Measurements from ENCODE around the gene CYB561D1.
A peak's percentile ranks its signal among the peaks of the same experiment; 100 is the strongest.
"Not testable (repeated sequence)": the region's sequence is repeated elsewhere in the genome, so short reads cannot be mapped to it uniquely, and the experiment has no call there.

The CYB561D1 gene

DNA sequence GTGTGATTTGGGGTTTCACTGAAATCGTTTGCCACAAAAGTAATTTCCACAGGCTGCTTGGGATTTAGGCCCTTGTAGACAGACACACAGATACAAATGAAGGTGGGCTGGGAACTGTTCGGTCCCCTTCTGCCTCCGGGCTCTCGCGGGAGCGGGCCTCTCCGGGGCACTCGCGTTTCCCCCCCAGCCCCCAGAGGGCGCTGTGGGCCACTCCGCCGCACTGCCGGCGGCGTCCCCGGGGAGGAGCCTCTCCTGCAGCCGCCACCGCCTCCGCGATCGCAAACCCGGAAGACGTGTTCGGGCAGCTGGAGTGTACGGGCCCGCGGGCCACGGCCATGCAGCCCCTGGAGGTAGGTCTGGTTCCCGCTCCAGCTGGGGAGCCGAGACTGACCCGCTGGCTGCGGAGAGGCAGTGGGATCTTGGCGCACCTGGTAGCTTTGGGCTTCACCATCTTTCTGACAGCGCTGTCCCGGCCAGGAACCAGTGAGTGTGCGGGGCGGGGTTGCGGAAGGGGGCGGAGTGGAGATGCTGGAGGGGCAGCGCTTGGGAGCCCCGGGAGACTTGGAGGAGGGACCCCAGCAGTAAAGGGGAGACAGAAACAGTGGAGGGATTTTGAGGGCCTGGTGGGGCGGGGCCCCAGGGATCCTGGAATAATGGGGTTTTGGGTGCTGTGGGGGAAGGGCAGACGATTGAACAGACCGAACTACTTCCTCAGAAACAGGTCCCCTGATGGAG lies at the start of gene CYB561D1:
Gene CYB561D1 (plus strand): TSS at position 290 of the 735 bp plus-strand sequence. CDS start 46 bp downstream, at position 336.
- peak; percentile 94 for DNase-seq (ENCODE audit: low spot score)

- no peak for DNase-seq (ENCODE audit: low spot score)
Measured at GRCh38 chr1:109444346-109444745, 49.5 kb upstream of the CYB561D1 start.

GRCh38 chr1:109445949-109446695 lies 47.8 kb upstream of the CYB561D1 start:
- DNase-seq (ENCODE audit: low spot score), result not testable (repeated sequence)

DNA sequence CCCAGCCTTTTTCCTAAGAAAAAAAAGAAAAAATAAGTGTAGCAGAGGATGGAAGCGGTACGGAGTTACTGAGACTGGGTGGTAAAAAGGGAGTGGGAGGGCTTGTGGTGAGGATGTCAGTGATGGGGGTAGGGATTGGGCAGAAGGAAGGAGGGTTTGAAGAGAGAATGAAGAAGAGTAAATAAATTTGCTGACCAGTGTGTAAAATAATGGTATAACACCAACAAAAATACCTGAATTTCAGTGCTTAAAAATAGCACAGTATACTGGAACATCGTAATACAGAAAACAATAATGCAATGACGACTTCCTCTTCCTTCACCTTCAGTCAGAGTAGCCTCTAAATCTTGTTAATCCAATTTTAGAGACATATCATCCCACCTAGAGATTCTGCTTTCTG lies 46.4 kb upstream of the CYB561D1 start:
- no peak for DNase-seq (ENCODE audit: low spot score)

DNA sequence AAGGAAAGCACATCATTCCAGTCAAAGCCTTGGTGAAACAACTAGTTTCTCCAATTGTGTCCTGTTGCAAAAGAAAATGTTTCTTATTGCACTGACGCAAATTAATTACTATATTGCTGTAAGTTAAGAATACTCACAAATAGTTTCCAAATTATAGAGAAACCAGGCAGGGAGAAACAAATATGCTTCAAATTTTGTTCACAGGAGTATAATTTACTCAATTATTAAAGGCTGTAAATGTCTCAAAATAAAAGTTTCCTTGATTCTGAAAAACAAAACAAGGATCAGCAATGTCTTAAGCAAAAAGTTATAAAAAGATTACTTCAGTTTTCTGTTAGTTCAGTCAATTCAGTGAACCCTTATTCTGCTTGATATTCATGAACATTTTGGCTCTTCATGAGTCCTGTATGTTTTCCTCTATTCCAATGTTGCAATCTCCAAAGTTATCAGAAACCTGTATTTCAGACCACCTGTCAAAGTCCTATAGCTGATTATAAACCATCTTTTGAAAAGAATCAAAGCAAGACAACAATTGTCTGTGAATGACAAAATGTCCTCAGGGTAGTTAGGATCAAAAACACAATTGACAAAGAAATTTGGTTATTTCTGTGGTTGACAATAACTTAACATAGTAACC lies 39.3 kb upstream of the CYB561D1 start:
- no peak for DNase-seq (ENCODE audit: low spot score)

GRCh38 chr1:109457819-109458218 lies 36.1 kb upstream of the CYB561D1 start:
- DNase-seq (ENCODE audit: low spot score), result no peak

DNA sequence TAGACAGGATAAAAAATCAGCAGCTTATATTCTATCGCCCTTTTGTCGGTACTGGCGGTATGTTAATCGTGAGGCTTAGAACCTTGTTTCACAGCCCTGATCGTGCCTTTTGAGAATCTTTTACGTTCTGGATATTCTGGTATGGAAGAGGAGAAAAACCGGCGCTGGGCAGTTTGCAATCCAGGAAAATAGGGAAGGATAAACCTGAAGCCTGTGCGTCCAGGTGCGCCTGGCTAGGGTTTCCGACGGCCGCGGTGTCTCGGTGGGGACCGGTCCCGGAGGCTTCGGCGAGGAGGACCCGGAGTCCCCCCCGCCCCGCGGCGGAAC lies 27.8 kb upstream of the CYB561D1 start:
- DNase-seq (ENCODE audit: low spot score), result no peak

DNA sequence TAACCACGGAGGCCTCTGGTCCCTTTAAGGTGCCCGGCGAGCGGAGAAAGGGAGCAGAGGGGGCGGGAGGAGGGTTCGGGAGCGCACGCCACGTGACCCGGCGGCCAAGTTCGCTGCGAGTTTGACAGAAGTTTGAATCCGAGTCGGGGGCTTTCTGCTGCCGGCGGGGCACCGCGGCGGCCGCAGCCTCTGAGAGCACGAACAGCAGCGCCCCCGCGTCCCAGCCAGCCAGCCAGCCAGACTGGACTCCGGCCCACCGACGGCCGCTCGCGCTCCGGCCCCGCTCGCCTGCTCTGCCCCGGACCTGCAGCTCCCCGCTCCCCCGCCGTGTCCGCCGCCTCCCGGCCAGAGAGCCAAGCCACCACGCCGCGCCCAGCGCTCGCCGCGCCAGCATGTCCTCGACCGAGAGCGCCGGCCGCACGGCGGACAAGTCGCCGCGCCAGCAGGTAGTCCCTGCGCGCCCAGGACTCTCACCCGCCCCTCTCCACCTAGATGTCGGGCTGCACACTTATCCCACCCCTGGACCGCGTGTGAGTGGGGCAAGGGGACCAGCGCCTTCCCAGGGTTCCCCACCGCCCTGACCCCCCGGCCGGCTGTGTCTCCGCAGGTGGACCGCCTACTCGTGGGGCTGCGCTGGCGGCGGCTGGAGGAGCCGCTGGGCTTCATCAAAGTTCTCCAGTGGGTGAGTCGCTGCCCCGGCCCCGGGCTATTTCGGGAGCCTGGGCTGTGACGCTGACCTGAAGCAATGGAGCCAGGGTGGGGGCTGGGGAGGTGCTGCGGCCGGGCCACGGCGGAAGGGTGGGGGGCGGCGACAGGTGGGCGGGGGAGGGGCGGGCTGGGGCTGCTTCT lies 27.2 kb upstream of the CYB561D1 start, which contains the start of gene SYPL2:
Gene SYPL2 (plus strand): TSS at position 95 of the 849 bp plus-strand sequence. CDS start 298 bp downstream, at position 393.
- DNase-seq (ENCODE audit: low spot score), result peak; percentile 78

GRCh38 chr1:109467301-109467777 lies 26.6 kb upstream of the CYB561D1 start:
- DNase-seq (ENCODE audit: low spot score), result peak; percentile 43

- no peak for DNase-seq (ENCODE audit: low spot score)
Measured at GRCh38 chr1:109468061-109468460, 25.8 kb upstream of the CYB561D1 start.

GRCh38 chr1:109468903-109469302 lies 25.0 kb upstream of the CYB561D1 start:
- no peak for DNase-seq (ENCODE audit: low spot score)

- no peak for DNase-seq (ENCODE audit: low spot score)
Measured at GRCh38 chr1:109470245-109470644, 23.6 kb upstream of the CYB561D1 start.

- no peak for DNase-seq (ENCODE audit: low spot score)
Measured at GRCh38 chr1:109472779-109473178, 21.1 kb upstream of the CYB561D1 start.

- DNase-seq (ENCODE audit: low spot score), result not testable (repeated sequence)
Measured at GRCh38 chr1:109473284-109474057, 20.4 kb upstream of the CYB561D1 start.

- DNase-seq (ENCODE audit: low spot score), result no peak
Measured at GRCh38 chr1:109474697-109475096, 19.2 kb upstream of the CYB561D1 start.

DNA sequence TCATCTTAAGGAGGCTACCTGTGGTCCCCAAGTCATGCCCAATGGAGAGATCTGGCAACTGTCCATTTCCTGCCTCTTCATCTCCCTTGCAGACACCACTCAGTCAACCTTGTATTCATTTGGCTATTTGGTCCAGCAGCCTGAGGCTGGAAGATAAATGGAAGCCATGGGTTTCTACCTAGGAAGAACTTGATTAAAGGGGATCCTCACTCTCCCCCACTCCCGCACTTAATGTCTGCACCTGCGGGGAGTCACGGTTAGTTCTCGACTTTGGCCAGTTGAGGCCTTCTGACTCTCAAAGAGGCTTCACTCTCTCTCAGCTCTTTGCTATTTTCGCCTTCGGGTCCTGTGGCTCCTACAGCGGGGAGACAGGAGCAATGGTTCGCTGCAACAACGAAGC lies 18.6 kb upstream of the CYB561D1 start:
- DNase-seq (ENCODE audit: low spot score), result no peak

GRCh38 chr1:109476825-109477224 lies 17.1 kb upstream of the CYB561D1 start:
- DNase-seq (ENCODE audit: low spot score), result no peak

GRCh38 chr1:109477821-109478220 lies 16.1 kb upstream of the CYB561D1 start:
- DNase-seq (ENCODE audit: low spot score), result no peak

DNA sequence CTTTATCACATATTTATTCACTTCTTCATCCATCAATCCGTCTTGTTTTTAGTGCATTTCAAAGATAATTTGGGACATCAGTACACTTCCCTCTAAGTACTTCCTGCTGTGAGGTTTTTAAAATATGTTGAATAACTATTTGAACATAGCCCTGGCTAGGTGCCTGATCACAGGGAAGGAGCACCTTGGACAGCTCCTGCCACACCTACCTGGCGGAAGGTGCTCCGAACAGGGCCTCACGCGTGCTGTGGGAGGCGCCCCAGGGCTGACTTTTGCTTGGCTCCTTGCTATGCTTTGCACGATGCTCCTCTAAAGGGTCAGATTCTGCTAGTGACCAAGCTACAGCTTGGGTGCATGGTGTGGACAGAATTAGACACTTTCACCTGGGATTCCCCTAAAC lies 15.1 kb upstream of the CYB561D1 start:
- DNase-seq (ENCODE audit: low spot score), result peak; percentile 72

- no peak for DNase-seq (ENCODE audit: low spot score)
Measured at GRCh38 chr1:109479311-109479710, 14.6 kb upstream of the CYB561D1 start.

DNA sequence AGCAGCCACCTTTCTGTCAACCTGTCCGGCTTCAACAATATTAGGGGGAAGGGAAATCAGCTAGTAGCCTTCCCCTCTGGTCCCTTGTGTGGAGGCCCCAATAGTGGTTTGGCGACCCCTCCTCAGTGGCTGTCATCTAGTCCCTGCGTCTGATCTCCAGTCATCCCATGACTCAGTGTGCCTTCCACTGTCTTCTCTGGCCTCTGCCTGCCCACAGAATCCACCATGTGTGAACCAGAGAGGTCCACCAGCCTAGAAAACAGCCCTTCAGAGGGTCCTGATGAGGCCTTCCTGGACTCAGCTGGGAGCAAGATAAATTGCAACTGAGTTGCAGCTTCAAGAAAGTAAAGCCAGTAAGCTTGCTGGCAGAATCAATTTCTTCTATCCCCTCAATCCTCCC lies 14.0 kb upstream of the CYB561D1 start:
- DNase-seq (ENCODE audit: low spot score), result no peak
